ENCODE data around the gene BIK.
"Not testable (repeated sequence)": the region's sequence is repeated elsewhere in the genome, so short reads cannot be mapped to it uniquely, and the experiment has no call there.

Gene BIK

DNA sequence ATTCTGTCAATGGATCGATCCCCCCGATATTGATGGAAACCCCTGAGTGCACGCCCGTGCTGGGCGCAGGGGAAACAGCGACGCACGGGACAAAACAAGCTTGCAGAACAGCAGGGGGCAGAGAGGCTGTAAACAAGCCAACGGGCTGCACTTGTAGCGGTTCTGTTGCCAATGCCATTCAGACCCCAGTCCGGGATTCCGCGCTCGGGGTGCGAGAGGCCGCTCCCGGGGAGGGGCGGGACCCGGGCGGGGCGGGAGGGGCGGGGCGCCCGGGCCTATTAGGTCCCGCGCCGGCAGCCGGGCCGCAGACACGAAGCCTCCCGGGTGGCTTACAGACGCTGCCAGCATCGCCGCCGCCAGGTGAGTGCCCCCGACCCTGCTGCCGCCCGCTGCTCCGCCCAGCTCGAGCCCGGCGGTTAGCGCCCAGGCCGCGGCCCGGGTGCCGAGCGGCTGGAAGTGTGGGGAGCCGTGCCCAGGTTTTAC lies at the start of gene BIK:
TSS of gene BIK (plus strand) at position 307 of the 483 bp plus-strand sequence. CDS start 13,273 bp downstream, outside the sequence.
- DNase-seq, result no peak

DNA sequence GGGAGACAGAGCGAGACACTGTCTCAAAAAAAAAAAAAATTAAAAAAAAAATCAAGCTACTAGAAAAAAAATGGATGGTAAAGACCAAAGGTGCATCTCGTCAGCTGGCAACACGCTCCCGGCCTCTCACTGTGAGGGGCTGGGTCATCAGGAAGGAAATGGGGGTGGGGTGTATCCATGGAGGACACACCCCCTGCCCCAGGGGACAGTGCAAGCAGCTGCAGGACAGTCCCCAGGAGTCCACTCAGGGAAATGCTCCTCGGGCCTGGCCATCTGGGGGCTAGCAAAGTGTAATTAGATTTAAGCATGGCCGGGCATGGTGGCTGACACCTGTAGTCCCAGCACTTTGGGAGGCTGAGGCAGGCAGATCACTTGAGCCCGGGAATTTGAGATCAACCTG lies 44.4 kb upstream of the BIK start:
- no peak for DNase-seq

DNA sequence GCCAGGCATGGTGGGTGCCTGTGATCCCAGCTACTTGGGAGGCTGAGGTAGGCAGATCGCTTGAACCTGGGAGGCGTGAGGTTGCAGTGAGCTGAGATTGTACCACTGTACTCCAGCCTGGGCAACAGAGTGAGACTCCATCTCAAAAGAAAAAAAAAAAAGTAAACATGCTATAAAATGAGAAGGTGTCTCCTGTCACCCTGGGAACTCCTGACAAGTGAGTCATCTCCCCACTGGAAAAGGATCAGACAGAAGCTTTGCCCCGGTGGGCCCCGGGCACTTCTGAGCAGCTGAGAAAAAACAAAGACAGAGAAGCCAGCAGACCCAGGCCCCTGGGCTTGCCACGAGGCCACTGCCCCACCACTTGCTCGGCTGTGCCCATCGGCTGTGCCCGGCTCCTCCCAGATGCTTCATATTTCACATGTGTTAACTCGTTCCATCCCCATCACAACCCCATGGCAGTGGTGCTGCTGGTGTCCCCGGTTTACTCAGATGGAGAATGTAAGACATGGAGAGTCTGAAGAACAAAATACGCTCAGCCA lies 43.6 kb upstream of the BIK start:
- no peak for DNase-seq

- no peak for DNase-seq
Observed at GRCh38 chr22:43077121-43077877, 33.3 kb upstream of the BIK start.

GRCh38 chr22:43078522-43078921 lies 32.0 kb upstream of the BIK start:
- no peak for DNase-seq

DNA sequence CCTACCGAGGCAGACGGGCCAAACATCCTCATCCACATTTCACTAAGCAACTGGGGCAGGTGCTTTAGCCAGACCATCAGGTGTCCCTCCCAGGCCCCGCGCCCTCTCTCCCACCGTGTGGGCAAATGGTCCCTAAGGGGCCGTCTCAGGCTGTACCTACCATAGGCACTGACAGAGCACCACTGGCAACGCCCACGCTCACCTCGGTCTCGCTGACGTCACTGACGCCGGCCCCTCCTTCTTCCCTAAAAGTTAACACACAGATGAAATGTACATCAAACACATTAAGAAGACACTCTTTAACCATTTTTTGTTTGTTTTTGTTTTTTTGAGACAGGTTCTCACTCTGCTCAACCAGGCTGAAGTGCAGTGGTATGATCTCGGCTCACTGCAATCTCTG lies 30.8 kb upstream of the BIK start:
- DNase-seq, result no peak

DNA sequence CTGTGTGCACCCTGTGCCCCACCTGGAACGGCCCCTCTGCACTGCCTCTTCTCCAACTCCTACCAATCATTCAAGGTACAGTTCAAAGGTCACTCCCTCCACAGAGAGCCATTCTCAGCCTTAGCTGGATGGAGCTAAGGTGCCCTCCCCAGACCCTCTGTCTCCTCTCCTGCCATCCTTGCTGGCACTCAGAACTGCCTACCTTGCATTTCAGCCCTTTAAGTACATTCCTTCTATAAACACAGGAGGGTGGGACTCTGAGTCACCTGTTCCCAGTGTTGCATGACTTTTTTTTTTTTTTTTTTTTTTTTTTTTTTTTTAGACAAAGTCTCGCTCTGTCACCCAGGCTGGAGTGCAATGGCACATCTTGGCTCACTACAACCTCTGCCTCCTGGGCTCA lies 29.9 kb upstream of the BIK start:
- no peak for DNase-seq

GRCh38 chr22:43081968-43082367 lies 28.6 kb upstream of the BIK start:
- no peak for DNase-seq

GRCh38 chr22:43085658-43086606 lies 24.6 kb upstream of the BIK start:
- DNase-seq, result no peak

GRCh38 chr22:43088627-43088983 lies 21.9 kb upstream of the BIK start:
- DNase-seq, result no peak

DNA sequence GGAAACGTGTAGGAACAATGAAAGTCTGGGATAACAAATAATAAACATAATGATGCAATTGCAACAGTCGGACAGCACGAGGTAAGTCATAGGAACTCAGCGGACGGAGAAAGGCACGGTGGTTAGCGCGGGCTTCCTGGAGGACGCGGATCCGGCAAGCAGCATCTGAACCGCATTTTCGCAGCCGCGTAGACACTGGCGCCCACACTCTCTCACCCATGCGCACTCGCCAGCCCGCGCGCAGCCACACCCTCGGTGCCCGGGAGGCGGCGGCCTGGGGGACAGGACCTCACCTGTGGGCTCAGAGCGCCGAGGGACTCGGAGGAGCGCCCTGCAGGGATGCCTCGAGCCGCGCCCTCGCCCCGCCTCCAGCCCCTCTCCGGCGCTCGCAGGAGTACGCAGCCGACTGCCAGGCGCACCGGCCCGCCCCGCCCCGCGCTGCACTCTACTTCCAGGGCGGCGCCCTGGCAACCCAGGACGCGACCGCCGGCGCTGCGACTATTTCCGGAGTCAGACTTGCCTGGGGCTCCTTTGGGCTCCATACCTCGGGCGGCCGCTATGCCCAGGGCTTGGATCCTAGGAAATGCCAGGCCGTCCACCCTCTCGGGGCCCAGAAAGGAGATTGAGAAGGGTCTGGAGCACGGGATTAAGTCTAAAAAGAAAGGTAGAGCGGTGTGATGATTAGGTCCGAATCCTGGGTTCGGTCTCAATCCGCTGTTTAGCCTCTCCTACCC lies 21.4 kb upstream of the BIK start, which contains the start of gene TTLL1:
TSS of gene TTLL1 (minus strand) at position 408 of the 734 bp plus-strand sequence. CDS start 13,805 bp downstream, outside the sequence.
- DNase-seq, result peak; percentile 86

DNA sequence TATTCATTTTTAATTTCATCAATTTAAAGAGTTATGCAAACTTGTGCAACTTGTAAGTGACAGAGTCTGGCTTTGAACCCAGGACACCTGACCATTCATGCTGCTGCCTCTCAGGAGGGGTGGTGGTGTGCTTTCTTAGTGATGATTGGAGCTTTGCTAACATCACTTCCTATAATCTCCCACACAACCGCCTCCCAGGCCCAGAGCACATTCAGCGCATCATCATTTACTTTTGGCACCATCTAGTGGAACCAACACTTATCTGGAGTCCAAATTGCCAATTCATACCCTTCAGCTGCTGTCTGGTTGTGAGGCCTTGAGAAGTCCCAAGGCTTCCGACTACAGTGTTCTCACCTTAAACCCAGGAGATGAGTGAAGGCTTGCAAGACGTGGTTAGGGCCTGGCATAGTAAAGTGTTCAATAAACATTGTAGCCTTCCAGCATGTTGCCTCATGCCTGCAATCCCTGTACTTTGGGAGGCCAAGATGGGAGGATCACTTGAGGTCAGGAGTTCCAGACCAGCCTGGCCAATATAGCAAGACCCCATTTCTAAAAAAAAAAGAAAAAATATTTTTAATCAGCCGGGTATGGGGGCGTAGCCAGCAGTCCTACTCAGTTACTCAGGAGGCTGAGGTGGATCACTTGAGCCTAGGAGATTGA lies 20.3 kb upstream of the BIK start:
- peak; percentile 49 for DNase-seq

- DNase-seq, result no peak
Observed at GRCh38 chr22:43092085-43092484, 18.5 kb upstream of the BIK start.

- peak; percentile 45 for DNase-seq
Observed at GRCh38 chr22:43094085-43094484, 16.5 kb upstream of the BIK start.

DNA sequence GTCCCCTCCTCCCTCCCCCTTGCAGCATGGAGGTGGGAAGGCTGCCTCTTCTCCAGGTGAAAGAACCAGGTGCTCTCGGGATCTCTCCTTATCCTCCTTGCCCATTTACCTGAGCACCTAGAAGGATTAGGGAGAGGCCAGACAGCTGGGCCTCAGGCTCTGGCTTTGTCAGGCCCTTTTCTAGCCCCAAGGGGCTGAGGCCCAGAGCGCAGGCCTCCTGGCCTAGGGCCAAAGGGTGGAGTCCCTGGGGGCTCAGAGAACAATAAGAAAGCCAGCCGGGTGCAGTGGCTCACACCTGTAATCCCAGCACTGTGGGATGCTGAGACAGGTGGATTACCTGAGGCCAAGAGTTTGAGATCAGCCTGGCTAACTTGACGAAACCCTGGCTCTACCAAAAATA lies 16.0 kb upstream of the BIK start:
- no peak for DNase-seq

DNA sequence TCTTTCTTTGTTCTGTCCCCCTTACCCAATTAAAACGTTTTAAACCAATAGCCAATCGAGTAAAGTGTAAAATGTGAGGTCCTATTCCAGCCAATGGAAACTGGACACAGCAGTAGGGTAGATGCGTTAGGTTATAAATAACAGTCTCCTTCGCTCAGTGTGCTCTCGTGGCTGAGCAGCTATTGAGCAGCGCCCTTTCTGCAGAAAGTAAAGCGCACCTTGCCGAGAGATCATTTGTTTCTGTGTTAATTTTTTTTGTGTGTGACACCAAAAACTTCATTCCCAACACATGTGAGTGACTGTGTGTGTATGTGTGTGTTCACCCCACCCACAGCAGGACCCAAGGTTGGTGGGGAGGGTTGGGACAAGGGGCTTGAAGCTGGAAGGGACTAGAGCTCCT lies 14.1 kb upstream of the BIK start:
- DNase-seq, result no peak

GRCh38 chr22:43098356-43098755 lies 12.2 kb upstream of the BIK start:
- no peak for DNase-seq

DNA sequence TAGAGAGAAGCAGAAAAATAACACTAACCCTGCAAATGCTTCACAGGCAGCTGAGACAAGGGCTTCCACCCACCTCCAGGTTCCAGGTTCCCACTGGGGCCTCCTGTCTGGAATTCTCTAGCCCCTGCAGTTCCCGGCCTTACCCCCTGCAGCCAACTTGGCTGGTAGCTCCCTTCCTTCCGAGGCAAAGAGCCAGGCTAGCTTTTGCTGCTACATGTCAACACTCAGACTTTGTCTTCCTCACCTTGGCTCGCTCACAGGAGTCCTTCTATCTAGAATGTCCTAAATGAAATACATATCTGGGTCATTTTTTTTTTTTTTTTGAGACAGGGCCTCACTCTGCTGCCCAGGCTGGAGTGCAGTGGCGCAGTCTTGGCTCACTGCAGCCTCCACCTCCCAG lies 11.5 kb upstream of the BIK start:
- DNase-seq, result no peak

- DNase-seq, result no peak
Observed at GRCh38 chr22:43100225-43100624, 10.3 kb upstream of the BIK start.

GRCh38 chr22:43101306-43101705 lies 9.2 kb upstream of the BIK start:
- DNase-seq, result no peak

DNA sequence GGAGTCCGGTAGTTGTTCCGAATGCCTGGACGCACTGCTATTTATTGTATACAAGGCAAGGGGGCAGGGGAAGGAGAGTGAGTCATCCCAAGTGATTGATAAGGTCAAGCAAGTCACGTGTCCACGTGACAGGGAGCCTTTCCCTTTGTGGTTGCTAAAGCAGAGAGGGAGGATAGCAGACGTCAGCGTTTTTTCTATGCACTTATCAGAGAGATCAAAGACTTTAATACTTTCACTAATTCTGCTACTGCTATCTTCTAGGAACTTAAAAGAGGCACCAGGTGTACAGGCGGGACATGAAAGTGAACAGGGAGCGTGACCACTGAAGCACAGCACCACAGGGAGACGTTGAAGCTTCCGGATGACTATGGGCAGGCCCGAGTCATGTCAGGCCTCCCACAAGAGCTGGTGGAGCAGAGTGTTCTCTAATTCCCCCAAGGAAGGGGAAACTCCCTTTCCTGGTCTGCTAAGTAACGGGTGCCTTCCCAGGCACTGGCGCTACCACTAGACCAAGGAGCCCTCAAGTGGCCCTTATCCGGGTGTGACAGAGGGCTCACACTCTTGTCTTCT lies 6.4 kb upstream of the BIK start:
- DNase-seq, result not testable (repeated sequence)

DNA sequence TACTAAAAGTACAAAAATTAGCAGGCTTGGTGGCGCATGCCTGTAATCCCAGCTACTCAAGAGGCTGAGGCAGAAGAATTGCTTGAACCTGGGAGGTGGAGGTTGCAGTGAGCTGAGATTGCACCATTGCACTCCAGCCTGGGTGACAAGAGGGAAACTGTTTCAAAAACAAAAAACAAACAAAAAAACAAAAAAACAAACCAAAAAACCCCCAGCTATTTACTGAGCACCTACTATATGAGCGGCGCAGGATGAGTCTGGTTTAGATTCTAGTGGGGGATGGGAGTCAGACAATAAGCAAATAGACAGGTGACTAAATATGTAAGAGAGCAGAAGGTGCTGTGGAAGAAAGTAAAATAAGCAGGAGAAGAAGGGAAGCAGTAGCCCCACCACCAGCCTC lies 5.6 kb upstream of the BIK start:
- DNase-seq, result not testable (repeated sequence)
